Measurements from ENCODE around the gene MACROD2. TPM values are rescaled to one million over a fixed set of nuclear protein-coding genes. Genes with fewer than 3 reads are reported as not detected.

MACROD2 gene
- total RNA-seq, 1 donor from 2014 or later, result not detected

DNA sequence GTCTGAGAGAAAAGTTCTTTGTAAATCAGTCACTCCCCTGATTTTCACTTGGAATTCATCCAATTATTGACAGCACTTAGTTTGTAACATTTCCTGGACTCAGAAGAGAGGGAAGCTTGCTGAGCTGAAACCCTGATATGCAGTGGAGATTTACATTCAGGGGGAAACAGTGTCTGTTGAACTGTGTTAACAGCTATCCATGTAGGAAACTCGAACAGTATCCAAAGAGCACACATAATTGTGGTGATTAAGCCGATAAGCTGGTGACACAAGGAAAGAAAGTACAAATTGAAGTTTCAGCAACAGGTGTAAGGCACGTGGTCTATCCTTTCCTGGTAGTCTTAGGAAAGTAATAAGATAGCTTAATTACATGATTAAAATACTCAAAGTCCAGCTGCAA lies 420.2 kb downstream of the MACROD2 start:
- H3K27me3 Mint-ChIP-seq (ENCODE audit: low read depth), result no peaks in the 10 kb centered on the region
- no peak for DNase-seq (ENCODE audit: low spot score)
- H3K36me3 Mint-ChIP-seq (ENCODE audit: low read depth), result no peaks in the 10 kb centered on the region
- intact Hi-C loops (cut with micrococcal nuclease), result no loop called here
- H3K4me3 Mint-ChIP-seq (ENCODE audit: low read depth), result no peak overlapping the region
- no peaks in the 10 kb centered on the region for H3K4me1 Mint-ChIP-seq (ENCODE audit: low read depth)
- no peak overlapping the region for H3K27ac Mint-ChIP-seq
- H3K9me3 Mint-ChIP-seq, result peaks cover 41% of the 10 kb centered on the region

DNA sequence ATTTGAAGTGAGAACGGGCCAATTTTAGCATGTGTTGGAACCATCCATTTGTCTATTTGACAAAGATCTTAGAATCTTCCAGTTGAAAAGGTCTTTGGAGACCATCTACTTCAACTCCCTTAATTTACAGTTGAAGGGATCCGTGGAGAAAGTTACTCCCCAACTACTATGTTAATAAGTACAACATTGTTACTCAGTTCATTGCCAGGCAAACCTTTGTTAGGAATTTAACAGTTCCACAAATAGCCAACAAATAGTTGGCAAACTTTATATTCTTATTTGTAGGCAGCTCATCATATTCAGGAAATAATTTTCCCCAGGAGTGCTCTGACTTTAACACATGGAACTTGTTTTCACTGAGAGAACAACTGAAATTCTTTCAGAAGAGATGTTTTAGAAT lies 423.1 kb downstream of the MACROD2 start:
- peaks cover 44% of the 10 kb centered on the region for H3K9me3 Mint-ChIP-seq
- H3K36me3 Mint-ChIP-seq (ENCODE audit: low read depth), result no peaks in the 10 kb centered on the region
- intact Hi-C loops (cut with micrococcal nuclease), result no loop called here
- DNase-seq (ENCODE audit: low spot score), result no peak
- H3K4me1 Mint-ChIP-seq (ENCODE audit: low read depth), result no peaks in the 10 kb centered on the region
- no peak overlapping the region for H3K27ac Mint-ChIP-seq
- H3K4me3 Mint-ChIP-seq (ENCODE audit: low read depth), result no peak overlapping the region
- H3K27me3 Mint-ChIP-seq (ENCODE audit: low read depth), result no peaks in the 10 kb centered on the region

DNA sequence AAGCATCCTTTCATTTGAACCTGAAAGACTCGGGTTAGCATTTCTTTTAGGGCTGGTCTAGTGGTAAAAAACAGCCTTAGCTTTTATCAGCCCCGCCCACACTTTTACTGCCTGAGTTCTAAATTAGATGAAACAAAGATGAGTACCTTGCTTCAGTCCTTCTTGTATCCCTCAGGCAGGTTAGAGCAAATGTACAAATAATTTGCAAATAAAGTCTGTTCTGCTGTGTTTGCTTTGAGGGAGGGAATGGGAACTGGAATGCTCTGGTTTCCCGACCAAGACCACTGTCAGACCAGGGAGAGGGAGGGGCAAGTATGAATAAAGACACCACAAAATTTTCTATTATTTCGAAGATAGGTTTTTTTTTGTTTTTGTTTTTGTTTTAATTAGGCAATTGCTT lies 427.6 kb downstream of the MACROD2 start:
- Mint-ChIP-seq H3K9me3 (peaks cover 49% of the 10 kb centered on the region), H3K27me3 (ENCODE audit: low read depth) (no peaks in the 10 kb centered on the region), H3K4me3 (ENCODE audit: low read depth) (no peak overlapping the region), H3K36me3 (ENCODE audit: low read depth) (no peaks in the 10 kb centered on the region), H3K4me1 (ENCODE audit: low read depth) (no peaks in the 10 kb centered on the region), H3K27ac (no peak overlapping the region)
- no peak for DNase-seq (ENCODE audit: low spot score)
- intact Hi-C loops (cut with micrococcal nuclease), result no loop called here

DNA sequence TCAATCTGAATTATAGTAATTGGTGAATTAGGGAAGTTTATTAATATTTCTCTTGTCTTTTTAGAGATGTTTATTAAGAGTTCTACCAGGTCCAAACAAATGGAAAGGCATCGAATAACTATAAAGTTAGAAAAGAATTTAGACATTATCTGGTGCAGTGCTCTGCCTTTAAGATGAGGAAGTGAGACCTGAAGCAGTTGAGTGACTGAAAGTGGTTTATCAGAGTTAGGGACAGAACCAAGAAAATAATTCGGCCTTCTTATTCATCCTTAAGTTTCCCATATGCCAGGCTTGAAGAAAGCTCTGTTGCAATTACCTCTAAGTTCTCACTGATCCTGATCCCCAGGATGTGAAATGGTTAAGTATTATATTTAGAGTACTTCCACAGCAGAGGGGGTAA lies 436.3 kb downstream of the MACROD2 start:
- Mint-ChIP-seq H3K27me3 (ENCODE audit: low read depth) (no peaks in the 10 kb centered on the region), H3K4me1 (ENCODE audit: low read depth) (no peaks in the 10 kb centered on the region), H3K36me3 (ENCODE audit: low read depth) (no peaks in the 10 kb centered on the region), H3K27ac (no peak overlapping the region), H3K9me3 (peaks cover 33% of the 10 kb centered on the region), H3K4me3 (ENCODE audit: low read depth) (no peak overlapping the region)
- intact Hi-C loops (cut with micrococcal nuclease), result no loop called here
- DNase-seq (ENCODE audit: low spot score), result no peak

DNA sequence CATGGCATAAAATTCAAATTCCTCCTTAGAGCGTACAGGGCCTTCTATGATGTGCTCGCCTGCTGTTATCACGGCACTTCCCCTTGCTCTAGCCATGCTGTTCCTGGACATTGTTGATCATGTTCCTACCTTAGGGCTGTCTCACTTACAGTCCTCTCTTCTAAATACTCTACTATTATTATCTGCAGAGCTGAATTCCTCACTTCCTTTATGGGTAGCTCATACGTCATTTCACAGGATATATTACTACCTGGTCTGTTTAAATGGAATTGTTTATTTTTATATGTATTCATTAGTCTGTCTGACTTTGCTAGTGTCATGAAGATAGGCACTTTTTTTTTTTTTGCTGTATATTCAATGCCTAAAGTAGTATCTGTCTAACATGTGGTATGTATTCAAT lies 436.8 kb downstream of the MACROD2 start:
- H3K9me3 Mint-ChIP-seq, result peaks cover 30% of the 10 kb centered on the region
- DNase-seq (ENCODE audit: low spot score), result no peak
- intact Hi-C loops (cut with micrococcal nuclease), result no loop called here
- no peak overlapping the region for H3K4me3 Mint-ChIP-seq (ENCODE audit: low read depth)
- no peaks in the 10 kb centered on the region for H3K27me3 Mint-ChIP-seq (ENCODE audit: low read depth)
- H3K27ac Mint-ChIP-seq, result no peak overlapping the region
- no peaks in the 10 kb centered on the region for H3K36me3 Mint-ChIP-seq (ENCODE audit: low read depth)
- H3K4me1 Mint-ChIP-seq (ENCODE audit: low read depth), result no peaks in the 10 kb centered on the region

DNA sequence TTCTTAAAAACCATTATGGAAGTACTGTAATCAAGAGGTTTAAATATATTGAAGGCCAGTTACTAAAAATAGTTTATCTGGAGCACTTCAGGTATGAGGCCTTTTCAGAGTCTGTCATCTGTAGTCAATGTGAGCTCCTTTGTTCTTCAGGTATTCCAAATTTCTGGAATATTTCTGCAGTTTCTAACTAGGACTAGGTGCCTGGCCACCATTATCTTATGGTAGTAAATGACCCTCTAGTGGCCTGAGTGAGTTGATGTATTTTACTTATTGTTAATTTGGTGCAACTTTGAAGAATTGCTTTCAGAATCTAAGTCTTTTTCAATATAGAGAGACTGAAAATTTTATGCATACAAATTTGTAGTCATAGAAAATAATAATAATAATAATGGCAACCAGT lies 437.3 kb downstream of the MACROD2 start:
- H3K4me3 Mint-ChIP-seq (ENCODE audit: low read depth), result no peak overlapping the region
- H3K27ac Mint-ChIP-seq, result no peak overlapping the region
- H3K36me3 Mint-ChIP-seq (ENCODE audit: low read depth), result no peaks in the 10 kb centered on the region
- no peak for DNase-seq (ENCODE audit: low spot score)
- H3K9me3 Mint-ChIP-seq, result peaks cover 27% of the 10 kb centered on the region
- H3K27me3 Mint-ChIP-seq (ENCODE audit: low read depth), result no peaks in the 10 kb centered on the region
- H3K4me1 Mint-ChIP-seq (ENCODE audit: low read depth), result no peaks in the 10 kb centered on the region
- intact Hi-C loops (cut with micrococcal nuclease), result no loop called here

DNA sequence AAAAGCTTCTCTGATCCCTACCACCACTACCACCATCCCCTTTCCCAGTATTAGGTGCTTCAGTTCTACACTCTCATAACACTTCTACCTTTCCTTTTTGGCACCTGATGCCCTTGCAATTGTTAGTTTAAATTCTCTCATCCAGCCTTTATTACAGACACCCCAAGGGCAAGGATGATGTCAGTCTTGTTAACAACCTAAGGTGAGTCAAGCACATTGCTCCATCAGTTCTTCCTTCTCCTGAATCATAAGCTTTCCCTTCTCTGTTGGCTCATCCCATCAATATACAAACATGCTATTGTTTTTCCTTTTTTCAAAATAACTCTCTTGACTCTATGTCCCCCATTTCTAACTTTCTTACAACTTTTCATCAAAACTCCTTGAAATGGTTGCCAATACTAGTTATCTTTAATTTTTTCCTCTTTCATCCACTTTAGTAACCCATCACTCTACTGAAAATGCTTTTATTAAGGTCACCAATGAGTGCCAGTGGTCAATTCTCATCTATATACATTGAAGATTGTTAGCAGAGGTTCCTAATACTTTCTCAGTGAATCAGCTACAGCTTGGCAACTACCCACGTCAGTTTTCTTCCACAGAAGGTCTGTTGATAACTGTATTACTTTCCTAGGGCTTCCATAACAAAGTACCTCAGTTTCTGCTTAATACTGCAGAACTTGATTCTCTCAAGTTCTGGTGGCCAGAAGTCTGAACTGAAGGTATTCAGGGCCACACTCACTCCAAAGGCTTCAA lies 439.2 kb downstream of the MACROD2 start:
- Mint-ChIP-seq H3K27ac (no peak overlapping the region), H3K27me3 (ENCODE audit: low read depth) (no peaks in the 10 kb centered on the region), H3K9me3 (peaks cover 40% of the 10 kb centered on the region), H3K4me1 (ENCODE audit: low read depth) (no peaks in the 10 kb centered on the region), H3K36me3 (ENCODE audit: low read depth) (no peaks in the 10 kb centered on the region), H3K4me3 (ENCODE audit: low read depth) (no peak overlapping the region)
- DNase-seq (ENCODE audit: low spot score), result no peak
- intact Hi-C loops (cut with micrococcal nuclease), result no loop called here

DNA sequence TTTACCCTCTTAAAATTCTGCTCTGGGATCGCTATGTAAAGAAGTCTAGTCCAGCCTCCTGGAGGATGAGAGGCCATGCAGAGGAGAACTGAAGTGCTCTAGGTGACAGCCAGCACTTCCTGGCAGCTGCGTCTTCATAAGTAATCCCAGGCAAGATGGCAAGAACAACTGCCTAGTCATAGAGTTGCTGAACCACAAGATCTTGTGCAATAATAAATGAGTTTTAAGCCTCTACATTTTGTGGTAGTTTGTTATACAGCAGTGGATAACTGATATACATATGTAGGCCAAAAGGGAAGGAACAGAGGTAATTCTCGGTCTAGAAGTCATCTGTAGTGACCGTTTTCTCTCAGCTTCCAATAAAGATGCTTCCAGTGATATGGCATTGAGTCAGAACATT lies 445.9 kb downstream of the MACROD2 start:
- Mint-ChIP-seq H3K36me3 (ENCODE audit: low read depth) (no peaks in the 10 kb centered on the region), H3K4me1 (ENCODE audit: low read depth) (no peaks in the 10 kb centered on the region), H3K27ac (no peak overlapping the region), H3K4me3 (ENCODE audit: low read depth) (no peak overlapping the region), H3K9me3 (peaks cover 58% of the 10 kb centered on the region), H3K27me3 (ENCODE audit: low read depth) (no peaks in the 10 kb centered on the region)
- intact Hi-C loops (cut with micrococcal nuclease), result no loop called here
- DNase-seq (ENCODE audit: low spot score), result no peak

DNA sequence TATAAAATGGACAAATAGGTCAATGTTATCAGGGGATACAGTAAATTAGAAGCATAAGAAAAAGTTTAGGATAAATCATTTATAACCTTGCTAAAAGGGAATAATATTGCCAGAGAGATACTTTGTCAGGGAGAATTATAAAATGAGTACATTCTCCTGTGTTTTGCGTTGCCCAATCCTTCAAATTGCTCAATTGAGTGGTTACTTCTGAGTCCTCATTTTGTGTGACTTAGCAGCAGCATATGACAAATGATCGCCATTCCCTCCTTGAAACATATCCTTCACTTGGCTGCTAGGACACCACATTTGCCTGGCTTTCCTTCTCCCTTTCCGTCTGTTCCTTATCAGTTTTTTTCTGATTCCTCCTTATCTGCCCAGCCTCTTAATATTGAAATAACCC lies 448.8 kb downstream of the MACROD2 start:
- H3K27ac Mint-ChIP-seq, result no peak overlapping the region

DNA sequence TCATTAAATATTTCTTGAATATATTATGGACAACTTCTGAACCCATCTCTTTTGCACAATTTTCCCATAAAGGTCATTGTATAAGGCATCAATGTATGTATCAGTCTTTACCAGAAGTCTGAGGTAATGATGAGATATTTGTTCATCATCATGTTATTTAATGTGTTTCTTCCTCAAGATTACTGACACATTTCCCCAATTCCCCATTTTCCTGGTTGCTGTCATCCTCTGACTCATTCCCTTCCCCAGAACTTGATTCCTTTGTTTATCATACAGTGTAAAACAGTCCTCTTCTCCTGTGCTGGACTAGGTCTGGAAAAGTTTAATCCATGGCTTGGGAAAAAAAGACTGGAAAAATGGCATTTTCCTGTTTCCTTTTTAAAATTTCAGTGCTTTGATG lies 450.0 kb downstream of the MACROD2 start:
- no peak overlapping the region for H3K4me3 Mint-ChIP-seq (ENCODE audit: low read depth)
- DNase-seq (ENCODE audit: low spot score), result no peak
- no peaks in the 10 kb centered on the region for H3K36me3 Mint-ChIP-seq (ENCODE audit: low read depth)
- intact Hi-C loops (cut with micrococcal nuclease), result no loop called here
- H3K9me3 Mint-ChIP-seq, result peaks cover 53% of the 10 kb centered on the region
- H3K27me3 Mint-ChIP-seq (ENCODE audit: low read depth), result no peaks in the 10 kb centered on the region
- H3K4me1 Mint-ChIP-seq (ENCODE audit: low read depth), result no peaks in the 10 kb centered on the region
- no peak overlapping the region for H3K27ac Mint-ChIP-seq

More for the DNA sequence above, 448.8 kb downstream of the MACROD2 start:
- H3K9me3 Mint-ChIP-seq, result peaks cover 51% of the 10 kb centered on the region
- no peak for DNase-seq (ENCODE audit: low spot score)
- no peaks in the 10 kb centered on the region for H3K27me3 Mint-ChIP-seq (ENCODE audit: low read depth)
- no peaks in the 10 kb centered on the region for H3K4me1 Mint-ChIP-seq (ENCODE audit: low read depth)
- H3K4me3 Mint-ChIP-seq (ENCODE audit: low read depth), result no peak overlapping the region
- intact Hi-C loops (cut with micrococcal nuclease), result no loop called here
- H3K36me3 Mint-ChIP-seq (ENCODE audit: low read depth), result no peaks in the 10 kb centered on the region

DNA sequence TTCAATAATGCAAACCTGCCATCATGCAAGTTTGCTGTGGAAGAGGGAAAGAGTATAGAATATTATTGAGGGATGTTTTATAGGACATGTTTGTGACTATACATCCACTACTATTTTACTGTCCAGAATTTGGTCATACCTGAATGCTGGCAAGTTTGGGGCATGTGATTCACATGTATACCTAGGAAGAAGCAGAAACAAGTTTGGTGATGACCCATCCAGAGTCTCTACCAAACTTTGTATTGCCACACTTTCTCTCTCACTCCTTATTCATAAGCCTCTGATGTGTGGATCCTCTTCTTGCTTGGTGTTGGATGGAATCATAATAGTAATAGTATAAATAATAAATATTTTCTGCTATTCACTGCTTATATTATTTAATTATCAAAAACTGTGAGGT lies 450.6 kb downstream of the MACROD2 start:
- intact Hi-C loops (cut with micrococcal nuclease), result no loop called here
- no peak for DNase-seq (ENCODE audit: low spot score)
- no peaks in the 10 kb centered on the region for H3K36me3 Mint-ChIP-seq (ENCODE audit: low read depth)
- H3K27ac Mint-ChIP-seq, result no peak overlapping the region
- no peaks in the 10 kb centered on the region for H3K27me3 Mint-ChIP-seq (ENCODE audit: low read depth)
- no peaks in the 10 kb centered on the region for H3K4me1 Mint-ChIP-seq (ENCODE audit: low read depth)
- no peak overlapping the region for H3K4me3 Mint-ChIP-seq (ENCODE audit: low read depth)
- H3K9me3 Mint-ChIP-seq, result peaks cover 53% of the 10 kb centered on the region

DNA sequence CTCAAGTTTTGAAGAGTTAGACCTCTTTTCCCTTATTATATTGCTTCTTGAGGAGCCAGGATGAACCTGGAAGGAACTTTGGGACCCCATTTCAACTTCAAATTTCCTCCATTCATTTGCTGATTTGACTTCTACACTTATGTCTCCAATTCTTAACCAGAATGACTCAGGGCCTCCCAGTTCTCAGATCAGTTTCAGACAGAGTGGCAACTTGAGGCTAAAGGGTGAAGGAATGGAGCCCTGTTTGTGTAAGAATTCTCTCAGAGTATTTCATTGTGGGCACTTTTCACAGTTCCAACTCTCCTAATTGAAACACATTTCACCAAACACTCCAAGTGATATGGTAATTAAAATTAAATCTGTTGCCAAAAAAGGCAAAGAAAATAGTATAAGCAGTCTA lies 451.1 kb downstream of the MACROD2 start:
- H3K4me3 Mint-ChIP-seq (ENCODE audit: low read depth), result no peak overlapping the region
- H3K36me3 Mint-ChIP-seq (ENCODE audit: low read depth), result no peaks in the 10 kb centered on the region
- H3K27me3 Mint-ChIP-seq (ENCODE audit: low read depth), result no peaks in the 10 kb centered on the region
- H3K27ac Mint-ChIP-seq, result no peak overlapping the region
- H3K9me3 Mint-ChIP-seq, result peaks cover 51% of the 10 kb centered on the region
- no peaks in the 10 kb centered on the region for H3K4me1 Mint-ChIP-seq (ENCODE audit: low read depth)
- intact Hi-C loops (cut with micrococcal nuclease), result no loop called here
- DNase-seq (ENCODE audit: low spot score), result no peak

DNA sequence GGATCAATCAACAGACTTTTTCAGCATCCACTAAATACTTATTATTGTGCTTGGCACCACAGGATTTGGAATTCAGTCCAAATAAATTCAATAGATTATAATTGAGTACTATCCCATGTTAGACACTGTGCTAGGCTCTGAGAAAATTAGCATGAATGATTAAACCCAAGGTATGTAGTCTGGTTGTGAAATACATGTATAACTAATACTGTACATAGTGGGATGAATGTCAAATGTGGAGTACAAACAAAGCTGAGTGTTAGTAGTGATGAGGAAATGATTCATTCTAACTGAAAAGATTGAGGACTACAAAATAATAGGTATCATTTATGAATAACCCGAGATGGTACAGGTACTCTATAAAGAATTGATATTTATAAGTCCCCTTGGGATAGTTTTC lies 454.0 kb downstream of the MACROD2 start:
- peaks cover 43% of the 10 kb centered on the region for H3K9me3 Mint-ChIP-seq
- H3K27me3 Mint-ChIP-seq (ENCODE audit: low read depth), result no peaks in the 10 kb centered on the region
- no peak overlapping the region for H3K27ac Mint-ChIP-seq
- no peak for DNase-seq (ENCODE audit: low spot score)
- no peaks in the 10 kb centered on the region for H3K36me3 Mint-ChIP-seq (ENCODE audit: low read depth)
- intact Hi-C loops (cut with micrococcal nuclease), result no loop called here
- no peak overlapping the region for H3K4me3 Mint-ChIP-seq (ENCODE audit: low read depth)
- no peaks in the 10 kb centered on the region for H3K4me1 Mint-ChIP-seq (ENCODE audit: low read depth)

DNA sequence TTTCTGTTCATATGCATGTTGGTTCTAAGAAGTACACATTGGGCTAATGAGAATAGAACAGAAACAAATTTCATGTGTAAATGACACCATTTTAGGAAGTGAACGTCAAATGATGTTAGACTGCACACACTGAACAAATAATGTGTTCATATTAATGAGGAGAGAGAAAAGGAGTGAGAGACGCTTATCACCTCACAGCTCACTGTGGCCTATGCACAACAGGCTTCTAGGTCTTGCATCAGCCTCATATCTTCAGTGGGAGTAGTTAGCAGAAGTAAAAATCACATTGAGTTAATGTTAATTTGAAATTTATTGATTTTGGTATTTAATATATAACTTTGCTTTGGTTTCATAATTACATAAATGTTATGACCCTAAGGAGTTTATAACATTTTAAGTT lies 454.9 kb downstream of the MACROD2 start:
- DNase-seq (ENCODE audit: low spot score), result no peak
- intact Hi-C loops (cut with micrococcal nuclease), result no loop called here
- H3K4me1 Mint-ChIP-seq (ENCODE audit: low read depth), result no peaks in the 10 kb centered on the region
- no peaks in the 10 kb centered on the region for H3K36me3 Mint-ChIP-seq (ENCODE audit: low read depth)
- H3K27me3 Mint-ChIP-seq (ENCODE audit: low read depth), result no peaks in the 10 kb centered on the region
- H3K4me3 Mint-ChIP-seq (ENCODE audit: low read depth), result no peak overlapping the region
- H3K27ac Mint-ChIP-seq, result no peak overlapping the region
- H3K9me3 Mint-ChIP-seq, result peaks cover 33% of the 10 kb centered on the region

Data from activated T-helper 2 cell treated with anti-CD3 and anti-CD28 coated beads, Interferon-gamma antibody, Interleukin-2, Interleukin-4, amounts not matched to agents 10 μg/mL and 5 μg/mL and 100 μg/mL, durations not matched to agents 14 hours and 24 hours and 36 hours (primary cell).